K562 (cell line): ENCODE results near the gene CYB5D1. TPM values are rescaled to one million over a fixed set of nuclear protein-coding genes. Genes with fewer than 3 reads are reported as not detected.

Experiments used
- CCNT2 ChIP-seq: IDR thresholded peaks from 2 replicates; pipeline ENCODE4 v1.6.1; 2011; ENCODE audit warnings: borderline replicate concordance, low read depth, mild to moderate bottlenecking, moderate library complexity, mixed read lengths, low read length; ENCODE audit not compliant: insufficient read length; ENCODE audit errors: extremely low read depth
- E2F3 ChIP-seq: fragments of 250-450 bp; sonication (Bioruptor Pico); IDR thresholded peaks from 2 replicates; pipeline ENCODE4 v1.4.0; 2020; ENCODE audit warnings: mild to moderate bottlenecking
- GTF2E2 ChIP-seq: fragments of 200-800 bp; sonication (Bioruptor generic); IDR thresholded peaks from 2 replicates; pipeline ENCODE4 v1.6.1; 2016; ENCODE audit warnings: missing genetic modification characterization, missing compliant biosample characterization
- HDAC3 ChIP-seq: fragments of 450-650 bp; IDR thresholded peaks from 2 replicates; pipeline ENCODE4 v1.6.1; 2018; ENCODE audit warnings: borderline replicate concordance, mild to moderate bottlenecking, moderate library complexity; ENCODE audit not compliant: partially characterized antibody
- KHSRP ChIP-seq: fragments of 450-650 bp; IDR thresholded peaks from 2 replicates; pipeline ENCODE4 v1.6.1; 2017
- NCOA4 ChIP-seq: fragments of 450-650 bp; IDR thresholded peaks from 2 replicates; pipeline ENCODE4 v1.6.1; 2018; ENCODE audit warnings: mild to moderate bottlenecking; ENCODE audit not compliant: partially characterized antibody
- POLR3A ChIP-seq: IDR thresholded peaks from 2 replicates; pipeline ENCODE4 v1.6.1; 2011; ENCODE audit warnings: borderline replicate concordance, mild to moderate bottlenecking, moderate library complexity; ENCODE audit not compliant: insufficient read length, insufficient read depth; ENCODE audit errors: extremely low read depth
- PRDM10 ChIP-seq: fragments of 450-650 bp; IDR thresholded peaks from 2 replicates; pipeline ENCODE4 v1.6.1; 2018; ENCODE audit not compliant: partially characterized antibody
- RBM15 ChIP-seq: fragments of 200-400 bp; formaldehyde crosslinking; IDR thresholded peaks from 2 replicates; pipeline ENCODE4 v1.6.1; 2018; ENCODE audit warnings: mild to moderate bottlenecking, low read length, moderate library complexity; ENCODE audit not compliant: insufficient read depth
- ZBTB11 ChIP-seq, 3 experiments: fragments of 200-800 bp in 1 of 3; fragments of 250-450 bp in 1 of 3; fragments of 450-650 bp in 1 of 3; sonication (Bioruptor Pico) in 1 of 3; sonication (Bioruptor generic) in 1 of 3; formaldehyde crosslinking in 1 of 3; IDR thresholded peaks; 2 replicates each; pipeline versions ENCODE4 v1.6.1 to v1.8.0; 2016 to 2022; ENCODE audit warnings: mild to moderate bottlenecking in 2 of 3, missing genetic modification characterization in 2 of 3, missing compliant biosample characterization in 1 of 3, moderate library complexity in 1 of 3
- ZKSCAN3 ChIP-seq: fragments of 250-450 bp; sonication (Bioruptor Pico); IDR thresholded peaks from 2 replicates; pipeline ENCODE4 v1.4.0; 2020
- ZMIZ1 ChIP-seq, 2 experiments: fragments of 150-350 bp in 1 of 2; IDR thresholded peaks; 2 replicates each; pipeline ENCODE4 v1.6.1; 2012 to 2016; ENCODE audit warnings: low read depth in 2 of 2, low read length in 2 of 2, mild to moderate bottlenecking in 1 of 2, moderate library complexity in 1 of 2
- ZNF589 ChIP-seq: fragments of 200-800 bp; sonication (Bioruptor generic); IDR thresholded peaks from 2 replicates; pipeline ENCODE4 v1.6.1; 2016; ENCODE audit warnings: low read depth, missing genetic modification characterization, missing compliant biosample characterization
- ZNF76 ChIP-seq: fragments of 250-450 bp; sonication (Bioruptor Pico); IDR thresholded peaks from 2 replicates; pipeline ENCODE4 v1.4.0; 2020; ENCODE audit warnings: mild to moderate bottlenecking, moderate library complexity, borderline replicate concordance
- polyA plus RNA-seq, 8 experiments: library from polyadenylated mRNA; depleted of rRNA in 4 of 8; stranded (reverse) in 5 of 8; unstranded in 3 of 8; fragments of >200 nt; fragmentation: Nextera tagmentation in 2 of 8; fragmentation: Illumina TruSeq in 1 of 8; extraction: Ambion mirVana in 2 of 8; extraction: Trizol in 1 of 8; gene quantifications; 2 replicates each; pipeline versions ENCODE4 v1.2.1 to v1.2.3, GENCODE V29; 2011 to 2014; ENCODE audit warnings: inconsistent platforms in 1 of 8, missing spikeins in 1 of 8
- total RNA-seq, 7 experiments: library from RNA; depleted of rRNA in 6 of 7; stranded (reverse); fragments of >200 nt in 6 of 7; fragmentation: Illumina TruSeq in 2 of 7; extraction: Trizol in 2 of 7; gene quantifications; 2 replicates each; pipeline versions ENCODE4 v1.2.1 to v1.2.3, GENCODE V29; 2011 to 2021; ENCODE audit warnings: low replicate concordance in 1 of 7

The CYB5D1 gene
- total and polyA plus RNA-seq, 9 of the 15 experiments (the other 6 are each of a cell fraction or from before 2014, with no cell fraction given), result 2.4 to 7.9 (median 5.7) TPM

- TF ChIP-seq ZMIZ1 (IDR thresholded peaks at IDR 0.05; ENCODE audit: low read depth in 2 of 2, low read length in 2 of 2) (no peak), CCNT2 (no peak), E2F3 (CRISPR knock-in tag) (no peak), NCOA4 (no peak), POLR3A (no peak), HDAC3 (peak; percentile 4), ZBTB11 (CRISPR knock-in tag; IDR thresholded peaks at IDR 0.05) (no peak), ZNF76 (CRISPR knock-in tag) (no peak), RBM15 (no peak), PRDM10 (no peak), ZNF589 (CRISPR knock-in tag) (no peak), GTF2E2 (tag) (0 out of 2 replicates have a peak, but pooled peaks have one; percentile 36), ZKSCAN3 (no peak), KHSRP (no peak)
Observed at GRCh38 chr17:7841915-7842379, 15.9 kb upstream of the CYB5D1 start (continued).
